ENCODE data around the gene CTAG1A.
"Not testable (repeated sequence)": the region's sequence is repeated elsewhere in the genome, so short reads cannot be mapped to it uniquely, and the experiment has no call there.

CTAG1A gene

GRCh38 chrX:154584585-154585183 is at the start of gene CTAG1A:
Gene CTAG1A (plus strand): TSS chrX:154585133. CDS start chrX:154585207, 74 bp downstream.
- not testable (repeated sequence) for H3K36me3 Mint-ChIP-seq; H3K4me1 Mint-ChIP-seq; H3K27me3 Mint-ChIP-seq; H3K27ac Mint-ChIP-seq; H3K4me3 Mint-ChIP-seq; H3K9me3 Mint-ChIP-seq; ATAC-seq (replicated peaks); DNase-seq

GRCh38 chrX:154535892-154536291 is 49.0 kb upstream of the CTAG1A start:
- no peak for ATAC-seq (replicated peaks)
- Mint-ChIP-seq H3K4me3 (no peak overlapping the region), H3K27ac (no peak overlapping the region), H3K9me3 (no peaks in the 10 kb centered on the region), H3K4me1 (peaks cover 16 to 20% of the 10 kb centered on the region in 2 donors), H3K36me3 (peaks cover 19 to 28% of the 10 kb centered on the region in 2 donors), H3K27me3 (no peaks in the 10 kb centered on the region)
- no peak for DNase-seq

DNA sequence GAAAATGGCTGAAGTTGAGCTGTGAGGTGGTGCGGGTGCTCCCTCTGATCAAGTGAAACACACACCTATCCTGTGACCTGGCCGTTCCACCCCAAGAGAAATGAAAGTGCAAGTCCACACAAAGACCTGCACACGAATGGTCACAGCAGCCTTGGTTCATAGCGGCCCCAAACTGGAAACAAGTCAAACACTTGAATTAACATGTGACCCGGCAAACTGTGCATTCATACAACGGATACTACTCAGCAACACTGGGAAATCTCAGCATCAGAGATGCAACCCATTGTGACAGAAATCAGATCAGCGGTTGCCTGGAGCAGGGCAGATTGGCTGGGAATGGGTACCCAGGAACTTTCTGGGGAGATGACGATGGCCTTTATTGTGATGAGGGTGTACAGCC is 45.9 kb upstream of the CTAG1A start:
- Mint-ChIP-seq H3K36me3 (peaks cover 18 to 30% of the 10 kb centered on the region in 2 donors), H3K27me3 (no peaks in the 10 kb centered on the region), H3K4me3 (no peak overlapping the region), H3K9me3 (no peaks in the 10 kb centered on the region), H3K27ac (no peak overlapping the region), H3K4me1 (peaks cover 28 to 45% of the 10 kb centered on the region in 2 donors)
- ATAC-seq (replicated peaks) (no peak), DNase-seq (no peak)

DNA sequence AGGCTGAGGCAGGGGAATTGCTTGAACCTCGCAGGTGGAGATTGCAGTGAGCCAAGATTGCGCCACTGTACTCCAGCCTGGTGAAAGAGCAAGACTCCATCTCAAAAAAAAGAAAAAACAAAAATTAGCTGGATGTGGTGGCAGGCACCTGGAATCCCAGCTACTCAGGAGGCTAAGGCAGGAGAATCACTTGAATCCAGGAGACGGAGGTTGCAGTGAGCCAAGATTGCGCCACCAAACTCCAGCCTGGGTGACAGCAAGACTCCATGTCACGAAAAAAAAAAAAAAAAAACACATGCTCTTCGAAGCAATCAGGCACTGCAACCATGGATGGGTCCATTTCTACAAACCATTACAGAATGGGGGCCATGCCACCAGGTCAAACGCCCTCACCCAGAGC is 44.6 kb upstream of the CTAG1A start:
- H3K36me3 Mint-ChIP-seq = peaks cover 21 to 31% of the 10 kb centered on the region in 2 donors
- H3K27ac Mint-ChIP-seq = peak overlapping the region; percentile 69
- H3K4me1 Mint-ChIP-seq = peaks cover 27 to 49% of the 10 kb centered on the region in 2 donors
- not testable (repeated sequence) for DNase-seq; H3K4me3 Mint-ChIP-seq; H3K27me3 Mint-ChIP-seq; ATAC-seq (replicated peaks); H3K9me3 Mint-ChIP-seq

DNA sequence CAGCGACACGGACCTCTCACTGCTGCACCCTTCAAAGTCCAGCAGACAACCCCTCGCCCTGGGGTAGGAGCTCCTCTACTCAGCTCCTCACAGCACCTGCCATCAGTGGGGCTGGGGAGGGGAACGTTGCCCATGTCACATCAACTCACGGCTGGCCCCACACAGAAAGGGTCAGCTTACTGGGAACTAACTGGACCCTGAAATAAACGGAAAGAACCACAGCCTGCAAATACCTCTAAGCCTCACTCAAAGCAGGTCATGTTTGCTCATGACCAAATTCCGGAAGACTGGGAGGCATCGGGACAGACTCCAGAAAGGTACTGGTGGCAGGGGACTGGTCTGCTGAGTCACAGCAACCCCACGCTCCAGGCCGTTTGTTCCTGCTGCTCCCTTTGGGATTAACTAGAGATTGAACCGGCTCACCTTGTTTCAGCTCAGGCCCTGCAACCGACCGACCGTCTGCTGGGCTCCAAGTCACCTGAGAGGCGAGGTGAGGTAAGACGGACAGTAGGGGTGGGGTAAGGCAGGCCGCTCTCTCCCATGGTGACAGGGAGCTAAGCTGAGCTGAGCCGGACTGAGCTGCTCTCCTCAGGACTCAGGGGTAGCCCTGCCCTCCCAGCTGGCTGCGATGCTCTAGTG is 43.9 kb upstream of the CTAG1A start:
- H3K4me3 Mint-ChIP-seq = peak overlapping the region; percentile 11 to 23

GRCh38 chrX:154541589-154541895 is 43.4 kb upstream of the CTAG1A start:
- Mint-ChIP-seq H3K4me3 (peak overlapping the region; percentile 84 to 85), H3K27ac (peak overlapping the region; percentile 99), H3K36me3 (peaks cover 27 to 38% of the 10 kb centered on the region in 2 donors), H3K4me1 (peaks cover 28 to 57% of the 10 kb centered on the region in 2 donors), H3K27me3 (no peaks in the 10 kb centered on the region), H3K9me3 (no peaks in the 10 kb centered on the region)
- DNase-seq (no peak), ATAC-seq (replicated peaks) (no peak)

More for the DNA sequence above, 43.9 kb upstream of the CTAG1A start:
- peak overlapping the region; percentile 99 for H3K27ac Mint-ChIP-seq
- H3K9me3 Mint-ChIP-seq = no peaks in the 10 kb centered on the region
- peaks cover 25 to 36% of the 10 kb centered on the region in 2 donors for H3K36me3 Mint-ChIP-seq
- peaks cover 27 to 55% of the 10 kb centered on the region in 2 donors for H3K4me1 Mint-ChIP-seq
- no peak for DNase-seq
- H3K27me3 Mint-ChIP-seq = no peaks in the 10 kb centered on the region
- ATAC-seq (replicated peaks) = no peak

GRCh38 chrX:154541896-154542722 is 42.8 kb upstream of the CTAG1A start:
- Mint-ChIP-seq H3K4me3 (peak overlapping the region; percentile 84 to 85), H3K27ac (peak overlapping the region; percentile 99), H3K9me3 (no peaks in the 10 kb centered on the region), H3K36me3 (peaks cover 27 to 38% of the 10 kb centered on the region in 2 donors), H3K27me3 (no peaks in the 10 kb centered on the region), H3K4me1 (peaks cover 28 to 57% of the 10 kb centered on the region in 2 donors)
- no peak for DNase-seq
- ATAC-seq (replicated peaks) = peak; percentile 28 to 30

DNA sequence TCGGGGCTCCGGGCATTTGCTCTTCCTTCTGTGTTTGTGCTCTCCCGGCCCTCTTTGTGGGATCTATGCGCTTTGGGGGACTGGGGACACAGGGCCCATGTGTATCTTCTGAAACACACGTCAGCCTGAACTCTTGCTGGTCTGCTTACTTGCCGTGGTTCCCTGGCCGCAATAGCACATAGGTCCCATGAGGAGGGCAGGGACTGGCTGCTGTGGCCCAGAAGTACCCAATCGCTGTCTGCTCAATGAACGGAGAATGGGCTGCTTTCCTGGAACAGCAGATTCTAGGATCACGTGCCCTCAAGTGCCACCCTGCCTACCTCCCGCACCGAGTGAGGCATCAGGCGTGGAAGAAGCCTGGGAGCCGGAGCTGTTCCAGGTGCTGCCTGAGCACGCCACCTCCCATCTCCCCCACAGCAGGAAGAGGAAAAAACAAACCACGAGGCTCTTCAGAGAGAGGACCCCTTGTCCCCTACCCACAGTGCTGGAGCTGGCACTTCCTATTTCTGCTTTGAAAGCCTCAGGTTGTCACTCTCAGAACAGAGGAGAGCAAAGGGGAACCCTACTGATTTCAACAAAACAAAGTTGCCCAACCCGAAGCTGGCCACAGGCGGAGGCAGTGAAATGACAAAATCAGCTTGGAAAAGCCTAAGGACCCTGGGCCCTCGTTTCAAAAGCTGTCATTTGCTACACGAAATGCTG is 42.1 kb upstream of the CTAG1A start:
- Mint-ChIP-seq H3K27ac (peak overlapping the region; percentile 99), H3K4me3 (peak overlapping the region; percentile 84 to 85), H3K4me1 (peaks cover 28 to 57% of the 10 kb centered on the region in 2 donors), H3K27me3 (no peaks in the 10 kb centered on the region), H3K9me3 (no peaks in the 10 kb centered on the region), H3K36me3 (peaks cover 27 to 38% of the 10 kb centered on the region in 2 donors)
- DNase-seq = peak; percentile 37
- ATAC-seq (replicated peaks) = peak; percentile 26 to 35

GRCh38 chrX:154545673-154546274 is 39.2 kb upstream of the CTAG1A start:
- peak overlapping the region; percentile 70 for H3K27ac Mint-ChIP-seq
- no peaks in the 10 kb centered on the region for H3K27me3 Mint-ChIP-seq
- peaks cover 28 to 34% of the 10 kb centered on the region in 2 donors for H3K36me3 Mint-ChIP-seq
- H3K9me3 Mint-ChIP-seq = no peaks in the 10 kb centered on the region
- ATAC-seq (replicated peaks) (no peak), DNase-seq (no peak)
- H3K4me3 Mint-ChIP-seq = peak overlapping the region; percentile 77 to 87
- H3K4me1 Mint-ChIP-seq = peaks cover 30 to 62% of the 10 kb centered on the region in 2 donors

DNA sequence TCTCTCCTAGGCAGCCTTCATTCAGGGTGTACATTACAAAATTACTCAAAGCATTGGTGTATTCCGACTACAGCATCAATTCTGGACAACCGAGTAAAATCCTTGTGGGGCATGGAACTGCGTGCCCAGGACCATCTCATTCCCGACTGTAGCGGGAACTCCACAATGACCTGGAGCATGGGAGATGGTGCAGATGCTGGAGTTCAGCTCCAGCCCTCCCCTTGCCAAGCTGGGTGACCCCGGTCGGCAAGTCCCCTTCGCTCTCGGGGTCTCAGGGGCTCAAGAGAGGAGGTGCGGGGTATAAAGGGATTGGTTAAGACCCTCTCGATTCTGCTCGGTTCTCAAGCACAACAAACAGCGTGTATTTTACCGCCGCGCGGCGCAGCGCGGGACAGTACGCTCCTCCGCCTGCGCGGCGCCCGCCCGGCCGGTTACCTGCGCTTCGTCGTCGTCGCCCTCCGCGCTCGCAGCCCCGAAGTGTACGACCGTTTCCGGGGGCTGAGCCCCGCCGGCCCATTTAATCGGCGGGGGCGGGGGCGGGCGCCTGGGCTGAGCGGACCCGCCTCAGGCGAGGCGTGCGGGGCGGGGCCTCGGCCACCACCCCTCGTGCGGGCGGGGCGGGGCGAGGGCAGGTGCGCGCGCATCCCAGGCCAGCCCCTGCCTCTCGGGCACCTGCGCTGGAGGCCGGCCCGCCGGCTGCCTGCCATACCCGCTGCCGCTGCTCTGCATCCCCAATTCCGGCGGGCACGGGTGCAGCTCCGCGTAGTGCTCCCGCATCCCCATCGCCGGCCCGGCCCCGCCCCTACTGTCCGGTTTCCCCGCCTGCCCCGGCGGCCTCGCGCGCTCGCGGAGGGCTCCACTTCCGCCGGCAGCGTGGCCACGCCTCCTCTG is 38.3 kb upstream of the CTAG1A start, which contains the start of gene G6PD:
Gene G6PD, minus strand, starts transcription at position 493 of the 891 bp plus-strand sequence. CDS start 691 bp downstream, outside the sequence.
- Mint-ChIP-seq H3K4me1 (peaks cover 30 to 61% of the 10 kb centered on the region in 2 donors), H3K36me3 (peaks cover 27 to 29% of the 10 kb centered on the region in 2 donors), H3K9me3 (no peaks in the 10 kb centered on the region), H3K27me3 (no peaks in the 10 kb centered on the region), H3K27ac (peak within 1 kb of the TSS; percentile 91), H3K4me3 (peak within 1 kb of the TSS; percentile 87 to 88)
- peak; percentile 54 to 55 for ATAC-seq (replicated peaks)
- DNase-seq = peak; percentile 74

- Mint-ChIP-seq H3K4me3 (peak within 1 kb of the TSS; percentile 87 to 88), H3K27me3 (no peaks in the 10 kb centered on the region), H3K27ac (peak within 1 kb of the TSS; percentile 91), H3K9me3 (no peaks in the 10 kb centered on the region), H3K4me1 (peaks cover 32 to 59% of the 10 kb centered on the region in 2 donors), H3K36me3 (peaks cover 26 to 36% of the 10 kb centered on the region in 2 donors)
- DNase-seq = peak; percentile 88
- ATAC-seq (replicated peaks) = peak; percentile 74 to 79
These were observed 37.5 kb upstream of the CTAG1A start, which contains the start of gene IKBKG for GRCh38 chrX:154547245-154548027. Gene IKBKG (plus strand): TSS chrX:154547620. CDS start chrX:154552003, 4,383 bp downstream.

GRCh38 chrX:154548028-154548316 is 37.0 kb upstream of the CTAG1A start:
- ATAC-seq (replicated peaks) (no peak), DNase-seq (no peak)
- H3K27me3 Mint-ChIP-seq = no peaks in the 10 kb centered on the region
- H3K36me3 Mint-ChIP-seq = peaks cover 25 to 32% of the 10 kb centered on the region in 2 donors
- H3K4me3 Mint-ChIP-seq = peak overlapping the region; percentile 87 to 88
- no peaks in the 10 kb centered on the region for H3K9me3 Mint-ChIP-seq
- H3K27ac Mint-ChIP-seq = peak overlapping the region; percentile 91
- peaks cover 29 to 55% of the 10 kb centered on the region in 2 donors for H3K4me1 Mint-ChIP-seq
